Right atrium auricular region (tissue), 2 donors: ENCODE data around the gene SLC28A3. TPM values are rescaled to one million over a fixed set of nuclear protein-coding genes. Genes with fewer than 3 reads are reported as not detected.
"Not testable (repeated sequence)": the region's sequence is repeated elsewhere in the genome, so short reads cannot be mapped to it uniquely, and the experiment has no call there.

Experiments
- DNase-seq: peaks from one replicate; pipeline ENCODE4 v3.0.0-alpha.2; 2019; ENCODE audit warnings: low spot score
- H3K27ac ChIP-seq, 2 donors: fragments of 200-600 bp; sonication (generic); 1 replicate in 1 of 2; 2 replicates in 1 of 2; pipeline ENCODE4 v1.5.1; 2016 to 2019
- H3K27me3 ChIP-seq, 2 donors: fragments of 200-600 bp; sonication (generic); one replicate each; pipeline versions ENCODE4 v1.5.1 to v1.6.0; 2017 to 2019
- H3K36me3 ChIP-seq: fragments of 200-600 bp; sonication (generic); one replicate; pipeline ENCODE4 v1.5.1; 2016
- H3K4me1 ChIP-seq, 2 donors: fragments of 200-600 bp; sonication (generic); one replicate each; pipeline versions ENCODE4 v1.5.1 to v1.6.0; 2017 to 2019
- H3K4me3 ChIP-seq, 2 donors: fragments of 200-600 bp; sonication (generic); 1 replicate in 1 of 2; 2 replicates in 1 of 2; pipeline ENCODE4 v1.5.1; 2017 to 2019; ENCODE audit warnings: mild to moderate bottlenecking in 1 of 2, moderate library complexity in 1 of 2
- H3K9me3 ChIP-seq, 2 donors: fragments of 200-600 bp; sonication (generic); one replicate each; pipeline ENCODE4 v1.5.1; 2019
- total RNA-seq, 2 donors: library from RNA; depleted of rRNA; stranded (reverse); fragments of >200 nt; gene quantifications; one replicate each; pipeline ENCODE4 v1.1.0, GENCODE V29; 2016
- TF ChIP-seq, protein P1 (sequence below), 2 donors: fragments of 200-600 bp; sonication (generic); IDR thresholded peaks; one replicate each; pipeline ENCODE4 v1.5.1; 2019; ENCODE audit warnings: antibody characterized with exemption in 2 of 2

The SLC28A3 gene, protein sequence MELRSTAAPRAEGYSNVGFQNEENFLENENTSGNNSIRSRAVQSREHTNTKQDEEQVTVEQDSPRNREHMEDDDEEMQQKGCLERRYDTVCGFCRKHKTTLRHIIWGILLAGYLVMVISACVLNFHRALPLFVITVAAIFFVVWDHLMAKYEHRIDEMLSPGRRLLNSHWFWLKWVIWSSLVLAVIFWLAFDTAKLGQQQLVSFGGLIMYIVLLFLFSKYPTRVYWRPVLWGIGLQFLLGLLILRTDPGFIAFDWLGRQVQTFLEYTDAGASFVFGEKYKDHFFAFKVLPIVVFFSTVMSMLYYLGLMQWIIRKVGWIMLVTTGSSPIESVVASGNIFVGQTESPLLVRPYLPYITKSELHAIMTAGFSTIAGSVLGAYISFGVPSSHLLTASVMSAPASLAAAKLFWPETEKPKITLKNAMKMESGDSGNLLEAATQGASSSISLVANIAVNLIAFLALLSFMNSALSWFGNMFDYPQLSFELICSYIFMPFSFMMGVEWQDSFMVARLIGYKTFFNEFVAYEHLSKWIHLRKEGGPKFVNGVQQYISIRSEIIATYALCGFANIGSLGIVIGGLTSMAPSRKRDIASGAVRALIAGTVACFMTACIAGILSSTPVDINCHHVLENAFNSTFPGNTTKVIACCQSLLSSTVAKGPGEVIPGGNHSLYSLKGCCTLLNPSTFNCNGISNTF
- 1 to 10 TPM in 1 of 2 donors, under 1 TPM in 1; 0.33 to 4.4 TPM for total RNA-seq

DNA sequence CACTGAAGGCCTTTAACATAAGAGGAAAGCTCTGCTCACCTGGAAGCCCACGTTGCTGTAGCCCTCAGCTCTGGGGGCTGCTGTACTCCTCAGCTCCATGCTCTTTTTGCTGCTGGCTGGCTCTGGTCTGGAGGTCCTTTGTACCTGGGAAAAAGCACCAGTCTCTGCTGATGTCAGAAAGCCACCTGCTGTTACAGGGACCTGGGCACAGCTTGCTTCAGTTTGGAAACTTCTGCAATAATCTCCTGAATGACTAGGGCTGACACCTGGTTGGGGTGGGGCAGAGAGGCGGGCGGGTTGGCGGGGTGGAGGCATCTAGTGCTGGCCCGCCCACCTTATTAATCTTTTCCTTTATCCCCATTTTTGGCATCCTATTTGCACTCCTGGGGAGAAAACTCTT, at the start of gene SLC28A3:
Gene SLC28A3, minus strand, starts transcription at position 224 of the 400 bp plus-strand sequence. Its CDS starts 125 bp downstream, at position 99.
- TF ChIP-seq, protein P1, sequence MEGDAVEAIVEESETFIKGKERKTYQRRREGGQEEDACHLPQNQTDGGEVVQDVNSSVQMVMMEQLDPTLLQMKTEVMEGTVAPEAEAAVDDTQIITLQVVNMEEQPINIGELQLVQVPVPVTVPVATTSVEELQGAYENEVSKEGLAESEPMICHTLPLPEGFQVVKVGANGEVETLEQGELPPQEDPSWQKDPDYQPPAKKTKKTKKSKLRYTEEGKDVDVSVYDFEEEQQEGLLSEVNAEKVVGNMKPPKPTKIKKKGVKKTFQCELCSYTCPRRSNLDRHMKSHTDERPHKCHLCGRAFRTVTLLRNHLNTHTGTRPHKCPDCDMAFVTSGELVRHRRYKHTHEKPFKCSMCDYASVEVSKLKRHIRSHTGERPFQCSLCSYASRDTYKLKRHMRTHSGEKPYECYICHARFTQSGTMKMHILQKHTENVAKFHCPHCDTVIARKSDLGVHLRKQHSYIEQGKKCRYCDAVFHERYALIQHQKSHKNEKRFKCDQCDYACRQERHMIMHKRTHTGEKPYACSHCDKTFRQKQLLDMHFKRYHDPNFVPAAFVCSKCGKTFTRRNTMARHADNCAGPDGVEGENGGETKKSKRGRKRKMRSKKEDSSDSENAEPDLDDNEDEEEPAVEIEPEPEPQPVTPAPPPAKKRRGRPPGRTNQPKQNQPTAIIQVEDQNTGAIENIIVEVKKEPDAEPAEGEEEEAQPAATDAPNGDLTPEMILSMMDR (IDR thresholded peaks at IDR 0.05), result no peak
- H3K4me1 ChIP-seq, result peaks cover 0 to 23% of the 10 kb centered on the region in 2 donors
- H3K9me3 ChIP-seq, result no peaks in the 10 kb centered on the region
- H3K36me3 ChIP-seq, result no peaks in the 10 kb centered on the region
- no peak for DNase-seq
- no peaks in the 10 kb centered on the region for H3K27me3 ChIP-seq
- H3K27ac ChIP-seq, result peak within 1 kb of the TSS; percentile 64 to 84
- H3K4me3 ChIP-seq, result peak within 1 kb of the TSS in 1 of 2 donors; percentile 9

DNA sequence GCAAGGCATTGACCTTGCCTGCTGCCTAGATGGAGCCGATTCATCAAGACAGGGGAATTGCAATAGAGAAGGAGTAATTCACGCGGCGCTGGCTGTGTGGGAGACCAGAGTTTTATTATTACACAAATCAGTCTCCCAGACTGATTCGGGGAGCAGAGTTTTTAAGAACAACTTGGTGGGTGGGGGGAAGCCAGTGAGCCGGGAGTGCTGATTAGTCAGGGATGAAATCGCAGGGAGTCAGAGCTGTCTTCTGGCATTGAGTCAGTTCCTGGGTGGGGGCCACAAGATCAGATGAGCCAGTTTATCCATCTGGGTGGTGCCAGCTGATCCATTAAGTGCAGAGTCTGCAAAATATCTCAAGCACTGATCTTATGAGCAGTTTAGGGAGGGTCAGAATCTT, 49.7 kb upstream of the SLC28A3 start:
- not testable (repeated sequence) for H3K9me3 ChIP-seq, H3K36me3 ChIP-seq, H3K4me1 ChIP-seq, H3K4me3 ChIP-seq, H3K27me3 ChIP-seq, H3K27ac ChIP-seq, DNase-seq

DNA sequence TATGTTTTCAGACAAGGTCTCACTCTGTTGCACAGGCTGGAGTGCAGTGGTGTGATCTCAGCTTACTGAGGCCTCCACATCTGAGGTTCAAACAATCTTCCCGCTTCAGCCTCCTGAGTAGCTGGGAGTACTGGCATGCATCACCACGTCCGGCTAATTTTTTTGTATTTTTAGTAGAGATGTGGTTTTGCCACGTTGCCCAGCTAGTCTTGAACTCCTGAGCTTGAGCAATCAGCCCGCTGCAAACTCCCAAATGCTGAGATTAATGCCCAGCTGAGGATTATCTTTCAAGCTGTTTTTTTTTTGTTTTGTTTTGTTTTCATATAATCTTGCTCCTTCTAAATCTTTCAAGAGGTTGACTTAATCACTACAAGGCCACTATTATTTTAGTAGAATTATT, 47.3 kb upstream of the SLC28A3 start:
- H3K9me3 ChIP-seq, result no peaks in the 10 kb centered on the region
- no peaks in the 10 kb centered on the region for H3K27me3 ChIP-seq
- no peak for DNase-seq
- no peaks in the 10 kb centered on the region for H3K36me3 ChIP-seq
- H3K4me1 ChIP-seq, result peaks cover 0 to 8% of the 10 kb centered on the region in 2 donors
- H3K27ac ChIP-seq, result no peak overlapping the region
- TF ChIP-seq, protein P1 (IDR thresholded peaks at IDR 0.05), result no peak
- H3K4me3 ChIP-seq, result no peak overlapping the region

DNA sequence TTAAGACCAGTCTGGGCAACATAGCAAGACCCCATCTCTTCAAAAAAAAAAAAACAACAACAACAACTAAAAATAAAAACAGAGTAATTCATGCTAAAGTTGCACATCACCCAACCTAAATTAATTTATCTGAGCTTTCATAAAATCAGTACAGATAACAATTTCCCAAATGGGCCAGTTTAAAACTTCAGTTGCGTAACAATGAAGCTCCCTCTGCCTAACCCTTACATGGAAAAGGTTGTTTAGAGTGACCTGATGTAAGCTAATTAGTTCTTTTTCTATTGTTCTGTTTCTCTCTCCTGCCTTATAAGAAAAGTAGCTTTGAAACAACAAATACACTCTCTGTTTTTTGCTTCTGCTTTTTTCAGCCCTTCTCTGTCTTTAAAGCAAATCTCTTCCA, 46.2 kb upstream of the SLC28A3 start:
- DNase-seq, result no peak
- TF ChIP-seq, protein P1 (IDR thresholded peaks at IDR 0.05), result no peak
- Histone ChIP-seq H3K4me1 (peaks cover 0 to 9% of the 10 kb centered on the region in 2 donors), H3K27me3 (no peaks in the 10 kb centered on the region), H3K9me3 (no peaks in the 10 kb centered on the region), H3K36me3 (no peaks in the 10 kb centered on the region), H3K4me3 (no peak overlapping the region), H3K27ac (no peak overlapping the region)

DNA sequence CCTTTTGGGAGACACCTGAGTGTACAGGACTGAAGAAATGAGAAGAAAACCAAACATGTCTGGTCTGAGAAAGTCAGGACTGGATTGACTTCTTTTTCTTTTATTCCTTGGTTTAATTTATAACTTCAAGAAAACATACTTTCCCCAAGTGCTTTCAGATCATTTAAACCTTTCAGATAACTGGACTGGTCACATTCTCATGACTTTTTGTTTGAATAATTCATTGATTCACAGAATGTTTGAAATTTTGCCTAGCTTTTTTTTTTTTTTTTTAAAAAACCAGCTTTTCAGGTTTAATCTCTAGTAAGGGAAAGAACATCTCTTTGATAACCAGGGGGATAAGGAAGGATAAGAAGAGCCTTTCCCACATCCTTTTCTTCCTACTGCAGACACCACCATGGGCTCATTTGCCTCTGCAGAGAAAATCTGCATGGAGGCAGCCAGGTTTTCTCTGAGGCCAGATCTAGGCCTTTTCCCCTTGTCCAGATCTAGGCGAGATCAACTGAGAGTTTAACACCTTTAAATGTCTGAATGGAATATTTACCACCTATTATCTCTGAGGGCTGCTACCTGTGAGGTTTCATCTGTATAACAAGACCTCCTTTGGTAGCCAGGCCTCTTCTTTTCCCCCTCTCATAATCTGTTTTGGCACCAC, 45.0 kb upstream of the SLC28A3 start:
- Histone ChIP-seq H3K27ac (no peak overlapping the region), H3K9me3 (no peaks in the 10 kb centered on the region), H3K4me3 (no peak overlapping the region), H3K36me3 (no peaks in the 10 kb centered on the region), H3K4me1 (peaks cover 0 to 9% of the 10 kb centered on the region in 2 donors), H3K27me3 (no peaks in the 10 kb centered on the region)
- TF ChIP-seq, protein P1 (IDR thresholded peaks at IDR 0.05), result no peak
- DNase-seq, result no peak

DNA sequence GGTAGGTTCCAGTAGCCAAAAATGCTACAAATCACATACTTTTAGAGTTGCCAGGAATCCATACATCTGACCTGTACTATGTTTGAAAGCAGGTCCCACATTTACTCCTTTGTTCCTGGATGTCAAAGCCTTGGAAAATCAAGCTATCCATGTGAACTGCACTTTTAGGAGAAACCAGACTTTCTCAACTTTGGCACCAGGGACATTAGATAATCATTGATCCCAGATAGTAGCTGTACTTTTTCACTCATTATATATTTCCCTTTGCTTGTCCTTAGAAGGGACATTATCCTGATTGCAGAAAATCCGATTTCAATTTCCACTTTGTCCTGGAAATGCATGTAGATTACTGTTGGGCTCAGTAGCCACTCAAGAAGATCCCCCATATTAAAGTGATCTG, 44.1 kb upstream of the SLC28A3 start:
- Histone ChIP-seq H3K36me3 (no peaks in the 10 kb centered on the region), H3K9me3 (no peaks in the 10 kb centered on the region), H3K4me1 (peaks cover 0 to 9% of the 10 kb centered on the region in 2 donors), H3K27ac (no peak overlapping the region), H3K27me3 (no peaks in the 10 kb centered on the region), H3K4me3 (no peak overlapping the region)
- no peak for DNase-seq
- TF ChIP-seq, protein P1 (IDR thresholded peaks at IDR 0.05), result no peak
